Upper lobe of right lung (tissue), 1 donor: Measurements from ENCODE around the gene CDH19. TPM values are rescaled to one million over a fixed set of nuclear protein-coding genes. Genes with fewer than 3 reads are reported as not detected.

Source experiments
- ATAC-seq: fragments of 200-7000 bp; cut with Tn5 transposase; one replicate; pipeline ENCODE4 v1.9.1; 2020; ENCODE audit warnings: mild to moderate bottlenecking, moderate library complexity
- DNase-seq: peaks from one replicate; pipeline ENCODE4 v3.0.0-alpha.2; 2020
- H3K27ac ChIP-seq: fragments of 200-600 bp; one replicate; pipeline ENCODE4 v1.8.0; 2022
- H3K27me3 ChIP-seq: fragments of 200-600 bp; one replicate; pipeline ENCODE4 v1.8.0; 2022; ENCODE audit warnings: mild to moderate bottlenecking
- H3K36me3 ChIP-seq: fragments of 200-600 bp; one replicate; pipeline ENCODE4 v1.8.0; 2022
- H3K4me1 ChIP-seq: fragments of 200-600 bp; one replicate; pipeline ENCODE4 v1.8.0; 2022
- H3K4me3 ChIP-seq: fragments of 200-600 bp; one replicate; pipeline ENCODE4 v1.8.0; 2022; ENCODE audit warnings: mild to moderate bottlenecking
- H3K9me3 ChIP-seq: fragments of 200-600 bp; one replicate; pipeline ENCODE4 v1.8.0; 2022
- CTCF ChIP-seq: fragments of 200-600 bp; IDR thresholded peaks from one replicate; pipeline ENCODE4 v1.8.0; 2022; ENCODE audit warnings: antibody characterized with exemption
- intact Hi-C: fragments of 100-400 bp; cut with DNase I; formaldehyde crosslinking; loops from one replicate; pipeline ENCODE4 v1.11.0; 2022
- total RNA-seq: library from RNA; stranded (reverse); fragmentation: NEBNext Ultra II Directional; extraction: Animal tissue kit (Norgen Biotek cat#: 25700); gene quantifications from one replicate; pipeline ENCODE4 v1.2.1, GENCODE V29; 2021
- donor health status: DM: no; HTN: yes; CAD: no; lungs with severe emphysema.

Gene CDH19
- total RNA-seq, 1 donor from 2014 or later: 1.4 TPM

- intact Hi-C loops: no loop called here
- Histone ChIP-seq H3K27ac (no peak overlapping the region), H3K4me1 (no peaks in the 10 kb centered on the region), H3K36me3 (no peaks in the 10 kb centered on the region), H3K4me3 (no peak overlapping the region), H3K9me3 (no peaks in the 10 kb centered on the region), H3K27me3 (no peaks in the 10 kb centered on the region)
- TF ChIP-seq CTCF: no peak
- no peak for DNase-seq
- ATAC-seq: peak; percentile 76
These were observed 36.5 kb upstream of the CDH19 start for GRCh38 chr18:66640431-66640830.

- TF ChIP-seq CTCF: no peak
- ATAC-seq (peak; percentile 64), DNase-seq (no peak)
- H3K27me3 ChIP-seq: no peaks in the 10 kb centered on the region
- no peaks in the 10 kb centered on the region for H3K4me1 ChIP-seq
- no peaks in the 10 kb centered on the region for H3K36me3 ChIP-seq
- H3K9me3 ChIP-seq: no peaks in the 10 kb centered on the region
- intact Hi-C loops: no loop called here
- H3K4me3 ChIP-seq: no peak overlapping the region
- no peak overlapping the region for H3K27ac ChIP-seq
These were observed 35.2 kb upstream of the CDH19 start for GRCh38 chr18:66638856-66639629.

- no peaks in the 10 kb centered on the region for H3K36me3 ChIP-seq
- ATAC-seq (no peak), DNase-seq (no peak)
- TF ChIP-seq CTCF: no peak
- H3K4me3 ChIP-seq: no peak overlapping the region
- no peaks in the 10 kb centered on the region for H3K4me1 ChIP-seq
- no peaks in the 10 kb centered on the region for H3K9me3 ChIP-seq
- no peak overlapping the region for H3K27ac ChIP-seq
- intact Hi-C loops: no loop called here
- no peaks in the 10 kb centered on the region for H3K27me3 ChIP-seq
These were observed 31.5 kb upstream of the CDH19 start for GRCh38 chr18:66635342-66635741.

- DNase-seq (no peak), ATAC-seq (no peak)
- Histone ChIP-seq H3K4me1 (no peaks in the 10 kb centered on the region), H3K36me3 (no peaks in the 10 kb centered on the region), H3K27me3 (no peaks in the 10 kb centered on the region), H3K4me3 (no peak overlapping the region), H3K9me3 (no peaks in the 10 kb centered on the region), H3K27ac (no peak overlapping the region)
- no peak for TF ChIP-seq CTCF
- intact Hi-C loops: no loop called here
These were observed 28.9 kb upstream of the CDH19 start for GRCh38 chr18:66632756-66633155.

- ATAC-seq (no peak), DNase-seq (no peak)
- Histone ChIP-seq H3K4me1 (no peaks in the 10 kb centered on the region), H3K4me3 (no peak overlapping the region), H3K27me3 (no peaks in the 10 kb centered on the region), H3K36me3 (no peaks in the 10 kb centered on the region), H3K27ac (no peak overlapping the region), H3K9me3 (no peaks in the 10 kb centered on the region)
- intact Hi-C loops: no loop called here
- TF ChIP-seq CTCF: no peak
These were observed 26.9 kb upstream of the CDH19 start for GRCh38 chr18:66630831-66631230.
